Aorta (tissue), 5 donors: ENCODE measurements around the gene PCDHB8. TPM values are rescaled to one million over a fixed set of nuclear protein-coding genes. Genes with fewer than 3 reads are reported as not detected.
"Not testable (repeated sequence)": the region's sequence is repeated elsewhere in the genome, so short reads cannot be mapped to it uniquely, and the experiment has no call there.

Source experiments
- ATAC-seq: fragments of 200-7000 bp; cut with Tn5 transposase; one replicate; pipeline ENCODE4 v1.9.1; 2022; ENCODE audit warnings: moderate library complexity; ENCODE audit not compliant: low FRiP score
- DNase-seq, 2 donors: peaks; one replicate each; pipeline ENCODE4 v3.0.0-alpha.2; 2020
- H3K27ac ChIP-seq, 2 donors: one replicate each; pipeline ENCODE4 v1.5.1; 2013; ENCODE audit warnings: low read length in 2 of 2, mild to moderate bottlenecking in 2 of 2, moderate library complexity in 2 of 2, control low read depth in 1 of 2, inconsistent platforms in 1 of 2, low read depth in 1 of 2
- H3K27me3 ChIP-seq, 2 donors: one replicate each; pipeline ENCODE4 v1.6.1; 2013; ENCODE audit warnings: control low read depth in 1 of 2, low read length in 1 of 2, mild to moderate bottlenecking in 1 of 2, moderate library complexity in 1 of 2; ENCODE audit not compliant: insufficient read depth in 2 of 2, control insufficient read depth in 1 of 2
- H3K36me3 ChIP-seq, 2 donors: one replicate each; pipeline ENCODE4 v1.6.1; 2013; ENCODE audit warnings: control low read depth in 1 of 2, low read length in 1 of 2, mild to moderate bottlenecking in 1 of 2; ENCODE audit not compliant: insufficient read depth in 2 of 2, control insufficient read depth in 1 of 2
- H3K4me1 ChIP-seq, 2 donors: one replicate each; pipeline ENCODE4 v1.6.1; 2013; ENCODE audit warnings: low read length in 2 of 2, control low read depth in 1 of 2, mild to moderate bottlenecking in 1 of 2, moderate library complexity in 1 of 2; ENCODE audit not compliant: insufficient read depth in 2 of 2, control insufficient read depth in 1 of 2
- H3K4me3 ChIP-seq, 2 donors: one replicate each; pipeline ENCODE4 v1.5.1; 2013; ENCODE audit warnings: low read length in 2 of 2, control low read depth in 1 of 2, mild to moderate bottlenecking in 1 of 2
- H3K9me3 ChIP-seq: one replicate; pipeline ENCODE4 v1.6.1; 2013; ENCODE audit warnings: mild to moderate bottlenecking, low read length; ENCODE audit not compliant: control insufficient read depth
- WGBS, 2 donors: extraction: QIAGEN DNeasy Blood & Tissue Kit; methylation state at CpG; one replicate each; pipeline ENCODE4 v1.1.7; 2013; 5-methylcytosine and 5-hydroxymethylcytosine counted together
- intact Hi-C, 2 donors: fragments of 100-400 bp; cut with DNase I; formaldehyde crosslinking; loops; one replicate each; pipeline versions ENCODE4 v1.14.2 to v1.15.0; 2022
- polyA plus RNA-seq, 2 donors: library from polyadenylated mRNA; stranded (reverse); fragments of 200-250 nt; gene quantifications; one replicate each; pipeline ENCODE4 v1.2.3, GENCODE V29; 2013
- total RNA-seq, 2 donors: library from RNA; stranded (reverse); fragmentation: NEBNext Ultra II Directional; extraction: Animal tissue kit (Norgen Biotek cat#: 25700); gene quantifications; one replicate each; pipeline ENCODE4 v1.2.1, GENCODE V29; 2021
- donor health status: healthy with polysubstance abuse.
- donor health status: Bipolar disorder and iron deficiency.
- donor health status: DM: no; HTN: no; CAD: no.
- donor health status: DM: no; HTN: no; CAD: no.
- donor health status: DM: yes; HTN: yes; CAD: no.

Gene PCDHB8
- total and polyA plus RNA-seq, 4 donors: 0.77 to 4.3 (median 4.1) TPM; not detected in 1

DNA sequence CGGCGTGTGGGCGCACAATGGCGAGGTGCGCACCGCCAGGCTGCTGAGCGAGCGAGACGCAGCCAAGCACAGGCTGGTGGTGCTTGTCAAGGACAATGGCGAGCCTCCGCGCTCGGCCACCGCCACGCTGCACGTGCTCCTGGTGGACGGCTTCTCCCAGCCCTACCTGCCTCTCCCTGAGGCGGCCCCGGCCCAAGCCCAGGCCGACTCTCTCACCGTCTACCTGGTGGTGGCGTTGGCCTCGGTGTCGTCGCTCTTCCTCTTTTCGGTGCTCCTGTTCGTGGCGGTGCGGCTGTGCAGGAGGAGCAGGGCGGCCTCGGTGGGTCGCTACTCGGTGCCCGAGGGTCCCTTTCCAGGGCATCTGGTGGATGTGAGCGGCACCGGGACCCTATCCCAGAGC, 25.5 kb upstream of the PCDHB8 start:
- H3K4me3 ChIP-seq, intact Hi-C loops, DNase-seq, H3K27me3 ChIP-seq, H3K36me3 ChIP-seq, ATAC-seq, H3K4me1 ChIP-seq, H3K27ac ChIP-seq: not testable (repeated sequence)
- WGBS, 2 donors: 18 to 24% methylated on average over 31 to 36 of the region's 36 CpGs
- H3K9me3 ChIP-seq: peaks cover 13% of the 10 kb centered on the region

DNA sequence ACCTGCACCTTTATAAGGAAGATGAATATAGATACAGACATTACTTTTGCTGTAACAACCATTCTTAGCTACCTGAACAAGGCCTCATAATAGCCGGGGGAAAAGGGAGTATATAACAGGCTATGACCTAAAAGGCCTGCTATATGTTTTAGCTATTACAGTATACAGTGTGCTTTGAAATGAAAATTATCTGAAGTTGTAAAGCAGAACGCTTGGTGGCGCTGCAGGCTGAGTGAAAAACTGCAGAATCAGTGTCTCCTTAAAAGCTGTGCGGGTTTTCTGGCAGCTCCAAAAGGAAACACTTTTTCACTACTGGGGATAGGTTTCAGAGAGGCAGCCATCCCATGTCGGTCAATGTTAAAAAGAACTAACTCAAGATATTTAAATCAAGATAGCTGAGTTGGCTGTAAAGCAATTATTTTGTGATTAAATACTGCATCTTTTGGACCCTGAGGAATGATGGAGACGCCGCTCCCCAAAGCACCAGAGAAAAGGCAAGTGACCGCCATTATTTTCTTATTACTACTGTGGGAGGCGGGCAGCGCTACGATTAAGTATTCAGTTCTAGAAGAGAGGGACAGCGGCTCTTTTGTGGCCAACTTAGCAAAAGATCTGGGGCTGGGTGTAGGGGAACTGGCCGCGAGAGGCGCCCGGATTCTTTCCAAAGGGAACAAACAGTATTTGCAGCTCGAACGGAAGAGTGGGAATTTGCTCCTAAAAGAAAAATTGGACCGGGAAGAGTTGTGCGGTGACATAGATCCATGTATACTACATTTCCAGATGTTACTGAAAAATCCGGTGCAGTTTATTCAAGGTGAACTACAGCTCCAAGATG, 21.8 kb upstream of the PCDHB8 start:
- intact Hi-C loops: no loop called here
- 19 to 31% methylated on average over 21 of the region's 21 CpGs for WGBS, 2 donors
- no peaks in the 10 kb centered on the region for H3K36me3 ChIP-seq
- no peaks in the 10 kb centered on the region for H3K4me1 ChIP-seq
- DNase-seq (no peak), ATAC-seq (no peak)
- H3K4me3 ChIP-seq: peak overlapping the region in 1 of 2 donors; percentile 14
- H3K27me3 ChIP-seq: no peaks in the 10 kb centered on the region
- no peak overlapping the region for H3K27ac ChIP-seq
- peaks cover 19% of the 10 kb centered on the region for H3K9me3 ChIP-seq

DNA sequence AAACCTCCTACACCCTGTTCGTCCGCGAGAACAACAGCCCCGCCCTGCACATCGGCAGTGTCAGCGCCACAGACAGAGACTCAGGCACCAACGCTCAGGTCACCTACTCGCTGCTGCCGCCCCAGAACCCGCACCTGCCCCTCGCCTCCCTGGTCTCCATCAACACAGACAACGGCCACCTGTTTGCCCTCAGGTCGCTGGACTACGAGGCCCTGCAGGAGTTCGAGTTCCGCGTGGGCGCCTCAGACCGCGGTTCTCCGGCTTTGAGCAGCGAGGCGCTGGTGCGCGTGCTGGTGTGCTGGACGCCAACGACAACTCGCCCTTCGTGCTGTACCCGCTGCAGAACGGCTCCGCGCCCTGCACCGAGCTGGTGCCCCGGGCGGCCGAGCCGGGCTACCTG, 20.2 kb upstream of the PCDHB8 start:
- H3K36me3 ChIP-seq, intact Hi-C loops, H3K4me1 ChIP-seq, H3K4me3 ChIP-seq, H3K27ac ChIP-seq, H3K27me3 ChIP-seq, DNase-seq, ATAC-seq: not testable (repeated sequence)
- H3K9me3 ChIP-seq: peaks cover 15% of the 10 kb centered on the region
- WGBS, 2 donors: 21 to 32% methylated on average over 36 to 38 of the region's 38 CpGs

DNA sequence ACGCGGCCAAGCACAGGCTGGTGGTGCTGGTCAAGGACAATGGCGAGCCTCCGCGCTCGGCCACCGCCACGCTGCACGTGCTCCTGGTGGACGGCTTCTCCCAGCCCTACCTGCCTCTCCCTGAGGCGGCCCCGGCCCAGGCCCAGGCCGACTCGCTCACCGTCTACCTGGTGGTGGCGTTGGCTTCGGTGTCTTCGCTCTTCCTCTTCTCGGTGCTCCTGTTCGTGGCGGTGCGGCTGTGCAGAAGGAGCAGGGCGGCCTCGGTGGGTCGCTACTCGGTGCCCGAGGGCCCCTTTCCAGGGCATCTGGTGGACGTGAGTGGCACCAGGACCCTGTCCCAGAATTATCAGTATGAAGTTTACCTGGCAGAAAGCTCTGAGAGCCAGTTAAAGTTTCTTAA, 19.7 kb upstream of the PCDHB8 start:
- not testable (repeated sequence) for H3K4me1 ChIP-seq
- WGBS, 2 donors: 28 to 29% methylated on average over 14 to 22 of the region's 28 CpGs

DNA sequence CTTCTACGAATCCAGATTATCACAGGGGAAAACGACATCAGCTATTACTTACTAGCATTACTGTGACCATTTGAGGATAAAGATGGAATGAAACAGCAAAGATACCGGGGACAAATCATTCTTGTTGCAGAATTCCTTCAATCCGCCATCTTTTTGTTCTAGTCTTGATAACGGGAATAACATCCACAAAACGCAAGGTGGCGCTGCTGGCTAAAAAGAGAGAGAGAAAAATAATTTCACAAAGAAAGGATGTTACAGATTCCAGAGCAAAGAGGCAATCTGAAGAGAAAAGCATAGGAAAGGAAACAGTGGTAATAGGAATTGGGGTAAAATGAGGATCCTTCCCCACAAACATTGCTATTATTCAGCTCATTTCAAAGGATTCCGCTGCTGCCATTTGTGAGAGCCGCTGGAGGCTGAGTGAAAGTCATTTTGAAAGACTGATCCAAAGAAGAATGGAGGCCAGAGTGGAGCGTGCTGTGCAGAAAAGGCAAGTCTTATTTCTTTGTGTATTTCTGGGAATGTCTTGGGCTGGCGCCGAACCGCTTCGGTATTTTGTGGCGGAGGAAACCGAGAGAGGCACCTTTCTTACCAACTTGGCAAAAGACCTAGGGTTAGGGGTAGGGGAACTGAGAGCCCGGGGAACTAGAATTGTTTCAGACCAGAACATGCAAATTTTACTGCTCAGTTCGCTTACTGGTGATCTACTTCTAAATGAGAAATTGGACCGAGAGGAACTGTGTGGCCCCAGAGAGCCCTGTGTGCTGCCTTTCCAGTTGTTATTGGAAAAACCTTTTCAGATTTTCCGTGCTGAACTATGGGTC, 5.0 kb upstream of the PCDHB8 start, which contains the start of gene PCDHB7:
TSS of gene PCDHB7 (plus strand) at position 264 of the 824 bp plus-strand sequence. CDS start at position 456, 192 bp downstream.
- no peaks in the 10 kb centered on the region for H3K27me3 ChIP-seq
- peak within 1 kb of the TSS in 1 of 2 donors; percentile 18 for H3K4me3 ChIP-seq
- DNase-seq: peak in 1 of 2 donors; percentile 44

More for the DNA sequence above, 19.7 kb upstream of the PCDHB8 start:
- DNase-seq, H3K4me3 ChIP-seq, H3K27me3 ChIP-seq, ATAC-seq, intact Hi-C loops, H3K27ac ChIP-seq, H3K36me3 ChIP-seq: not testable (repeated sequence)
- peaks cover 15% of the 10 kb centered on the region for H3K9me3 ChIP-seq

DNA sequence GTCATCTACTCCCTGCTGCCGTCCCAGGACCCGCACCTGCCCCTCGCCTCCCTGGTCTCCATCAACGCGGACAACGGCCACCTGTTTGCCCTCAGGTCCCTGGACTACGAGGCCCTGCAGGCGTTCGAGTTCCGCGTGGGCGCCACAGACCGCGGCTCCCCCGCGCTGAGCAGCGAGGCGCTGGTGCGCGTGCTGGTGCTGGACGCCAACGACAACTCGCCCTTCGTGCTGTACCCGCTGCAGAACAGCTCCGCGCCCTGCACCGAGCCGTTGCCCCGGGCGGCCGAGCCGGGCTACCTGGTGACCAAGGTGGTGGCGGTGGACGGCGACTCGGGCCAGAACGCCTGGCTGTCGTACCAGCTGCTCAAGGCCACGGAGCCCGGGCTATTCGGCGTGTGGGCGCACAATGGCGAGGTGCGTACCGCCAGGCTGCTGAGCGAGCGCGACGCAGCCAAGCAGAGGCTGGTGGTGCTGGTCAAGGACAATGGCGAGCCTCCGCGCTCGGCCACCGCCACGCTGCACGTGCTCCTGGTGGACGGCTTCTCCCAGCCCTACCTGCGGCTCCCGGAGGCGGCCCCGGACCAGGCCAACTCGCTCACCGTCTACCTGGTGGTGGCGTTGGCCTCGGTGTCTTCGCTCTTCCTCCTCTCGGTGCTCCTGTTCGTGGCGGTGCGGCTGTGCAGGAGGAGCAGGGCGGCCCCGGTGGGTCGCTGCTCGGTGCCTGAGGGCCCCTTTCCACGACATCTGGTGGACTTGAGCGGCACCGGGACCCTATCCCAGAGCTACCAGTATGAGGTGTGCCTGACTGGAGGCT, 3.1 kb upstream of the PCDHB8 start:
- DNase-seq, H3K36me3 ChIP-seq, H3K4me3 ChIP-seq, H3K27ac ChIP-seq, ATAC-seq, H3K4me1 ChIP-seq, H3K27me3 ChIP-seq: not testable (repeated sequence)
- peaks cover 13% of the 10 kb centered on the region for H3K9me3 ChIP-seq
- WGBS, 2 donors: 33 to 38% methylated on average over 71 to 79 of the region's 79 CpGs
- intact Hi-C loops: loop anchor here (5.0 to 10.0 kb wide), 2 partner anchors 388 to 390 kb away; no protein-coding TSS in a partner anchor

More for the DNA sequence above, 5.0 kb upstream of the PCDHB8 start, which contains the start of gene PCDHB7:
- Histone ChIP-seq H3K9me3 (peaks cover 11% of the 10 kb centered on the region), H3K27ac (no peak within 1 kb of the TSS), H3K4me1 (no peaks in the 10 kb centered on the region), H3K36me3 (no peaks in the 10 kb centered on the region)
- 16 to 29% methylated on average over 20 of the region's 20 CpGs for WGBS, 2 donors
- intact Hi-C loops: loop anchor here (5.0 to 10.0 kb wide), 2 partner anchors 390 to 392 kb away; no protein-coding TSS in a partner anchor
- no peak for ATAC-seq

DNA sequence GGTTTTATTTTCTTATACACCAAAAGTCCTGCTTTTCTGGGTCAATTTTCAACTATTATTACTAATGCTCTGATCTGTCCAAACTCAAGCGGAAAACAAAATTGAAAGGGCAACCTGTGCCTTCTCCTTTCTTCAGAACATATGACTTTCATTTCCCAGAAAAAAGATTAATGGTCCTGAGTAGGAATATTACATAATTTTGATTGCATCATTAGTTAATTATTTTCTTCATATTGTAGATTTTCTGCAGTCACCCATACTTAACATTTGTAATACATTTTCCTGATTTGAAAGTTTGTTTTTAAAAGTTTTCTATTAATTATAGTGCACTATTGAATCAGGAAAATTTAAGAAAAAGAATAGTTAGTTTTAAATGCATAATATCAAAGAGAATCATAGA, 1.7 kb upstream of the PCDHB8 start:
- no peak for DNase-seq
- Histone ChIP-seq H3K9me3 (peaks cover 18% of the 10 kb centered on the region), H3K4me1 (no peaks in the 10 kb centered on the region), H3K36me3 (no peaks in the 10 kb centered on the region), H3K4me3 (peak overlapping the region in 1 of 2 donors; percentile 6), H3K27me3 (no peaks in the 10 kb centered on the region), H3K27ac (no peak overlapping the region)
- intact Hi-C loops: loop anchor here in 1 of 2 donors (10.0 kb wide), 1 partner anchor 389 kb away; no protein-coding TSS in a partner anchor
- 55 to 63% methylated on average over 1 of the region's 1 CpG for WGBS, 2 donors
- no peak for ATAC-seq

DNA sequence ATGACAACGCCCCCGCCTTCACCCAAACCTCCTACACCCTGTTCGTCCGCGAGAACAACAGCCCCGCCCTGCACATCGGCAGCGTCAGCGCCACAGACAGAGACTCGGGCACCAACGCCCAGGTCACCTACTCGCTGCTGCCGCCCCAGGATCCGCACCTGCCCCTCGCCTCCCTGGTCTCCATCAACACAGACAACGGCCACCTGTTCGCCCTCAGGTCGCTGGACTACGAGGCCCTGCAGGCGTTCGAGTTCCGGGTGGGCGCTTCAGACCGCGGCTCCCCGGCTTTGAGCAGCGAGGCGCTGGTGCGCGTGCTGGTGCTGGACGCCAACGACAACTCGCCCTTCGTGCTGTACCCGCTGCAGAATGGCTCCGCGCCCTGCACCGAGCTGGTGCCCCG, 1.8 kb downstream of the PCDHB8 start:
- H3K36me3 ChIP-seq, H3K4me3 ChIP-seq, H3K27ac ChIP-seq, DNase-seq, H3K27me3 ChIP-seq, H3K4me1 ChIP-seq, ATAC-seq: not testable (repeated sequence)
- 27 to 40% methylated on average over 24 to 35 of the region's 39 CpGs for WGBS, 2 donors
- H3K9me3 ChIP-seq: peaks cover 22% of the 10 kb centered on the region
- intact Hi-C loops: loop anchor here in 1 of 2 donors (10.0 kb wide), 1 partner anchor 385 kb away; no protein-coding TSS in a partner anchor
